Stomach (tissue), 4 donors: ENCODE measurements around the gene NTM.

Experiments
- EP300 ChIP-seq: sonication (generic); formaldehyde crosslinking; IDR thresholded peaks from one replicate; pipeline ENCODE4 v1.6.1; 2017; ENCODE audit warnings: antibody characterized with exemption
- POLR2A ChIP-seq, 4 donors: fragments of 450-650 bp; IDR thresholded peaks; one replicate each; pipeline ENCODE4 v1.6.1; 2016; ENCODE audit warnings: antibody characterized with exemption in 4 of 4, control low read depth in 2 of 4, mild to moderate bottlenecking in 1 of 4, moderate library complexity in 1 of 4
- POLR2AphosphoS5 ChIP-seq, 3 donors: sonication (generic); formaldehyde crosslinking; IDR thresholded peaks; one replicate each; pipeline ENCODE4 v1.6.1; 2016; ENCODE audit warnings: antibody characterized with exemption in 3 of 3
- TF ChIP-seq, protein P1 (sequence below), 7 experiments: fragments of 450-650 bp in 4 of 7; fragments of 200-600 bp in 3 of 7; sonication (generic) in 3 of 7; IDR thresholded peaks; one replicate each; pipeline ENCODE4 v1.5.1; 2016 to 2019; ENCODE audit warnings: antibody characterized with exemption in 7 of 7, control low read depth in 2 of 7, mild to moderate bottlenecking in 1 of 7

DNA sequence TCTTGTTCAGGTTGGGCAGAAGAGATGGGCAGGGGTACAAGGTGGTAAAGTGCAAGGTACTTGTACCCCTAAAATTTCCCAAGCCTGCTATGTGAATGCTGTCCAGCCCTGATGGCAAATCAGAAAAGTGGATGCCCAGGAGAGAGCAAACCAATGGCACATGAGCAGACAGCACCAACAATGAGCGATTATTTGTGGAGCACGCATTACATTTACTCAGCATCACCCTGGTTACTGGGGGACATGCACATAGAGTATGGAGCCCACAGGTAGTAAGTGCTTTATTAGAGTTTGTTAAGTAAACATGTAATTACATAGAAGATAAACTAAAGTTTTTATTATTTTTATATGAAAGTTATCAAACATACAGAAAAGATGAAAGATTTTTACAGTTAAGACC lies 165.7 kb downstream of the NTM start:
- TF ChIP-seq, protein P1, sequence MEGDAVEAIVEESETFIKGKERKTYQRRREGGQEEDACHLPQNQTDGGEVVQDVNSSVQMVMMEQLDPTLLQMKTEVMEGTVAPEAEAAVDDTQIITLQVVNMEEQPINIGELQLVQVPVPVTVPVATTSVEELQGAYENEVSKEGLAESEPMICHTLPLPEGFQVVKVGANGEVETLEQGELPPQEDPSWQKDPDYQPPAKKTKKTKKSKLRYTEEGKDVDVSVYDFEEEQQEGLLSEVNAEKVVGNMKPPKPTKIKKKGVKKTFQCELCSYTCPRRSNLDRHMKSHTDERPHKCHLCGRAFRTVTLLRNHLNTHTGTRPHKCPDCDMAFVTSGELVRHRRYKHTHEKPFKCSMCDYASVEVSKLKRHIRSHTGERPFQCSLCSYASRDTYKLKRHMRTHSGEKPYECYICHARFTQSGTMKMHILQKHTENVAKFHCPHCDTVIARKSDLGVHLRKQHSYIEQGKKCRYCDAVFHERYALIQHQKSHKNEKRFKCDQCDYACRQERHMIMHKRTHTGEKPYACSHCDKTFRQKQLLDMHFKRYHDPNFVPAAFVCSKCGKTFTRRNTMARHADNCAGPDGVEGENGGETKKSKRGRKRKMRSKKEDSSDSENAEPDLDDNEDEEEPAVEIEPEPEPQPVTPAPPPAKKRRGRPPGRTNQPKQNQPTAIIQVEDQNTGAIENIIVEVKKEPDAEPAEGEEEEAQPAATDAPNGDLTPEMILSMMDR (IDR thresholded peaks at IDR 0.05), result no peak
- TF ChIP-seq POLR2A (IDR thresholded peaks at IDR 0.05) (no peak), EP300 (no peak), POLR2AphosphoS5 (IDR thresholded peaks at IDR 0.05) (no peak)
